Measurements from ENCODE around the gene COPS7B. TPM values are rescaled to one million over a fixed set of nuclear protein-coding genes. Genes with fewer than 3 reads are reported as not detected.
A peak's percentile ranks its signal among the peaks of the same experiment; 100 is the strongest.

The COPS7B gene
- total and polyA plus RNA-seq, 10 of the 15 experiments (the other 5 are each of a cell fraction or from before 2014, with no cell fraction given), result 6.3 to 58.8 (median 40.4) TPM

DNA sequence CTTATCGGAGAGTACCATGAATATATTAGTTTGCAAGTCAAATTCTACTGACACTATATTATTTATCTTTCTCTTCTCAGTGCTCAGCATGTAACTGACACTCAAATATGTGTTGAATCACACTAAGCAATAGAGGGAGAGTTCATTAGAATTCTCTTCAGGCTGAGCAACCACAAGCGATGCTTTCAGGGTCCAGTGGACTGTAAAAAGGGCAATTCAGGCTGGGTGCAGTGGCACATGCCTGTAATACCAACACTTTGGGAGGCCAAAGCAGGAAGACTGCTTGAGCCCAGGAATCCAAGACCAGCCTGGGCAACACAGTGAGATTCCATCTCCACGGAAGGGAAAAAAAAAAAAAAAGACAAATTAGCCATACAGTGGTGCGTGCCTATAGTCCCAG, 21.5 kb upstream of the COPS7B start (continued):
- TF ChIP-seq MYB (IDR thresholded peaks at IDR 0.05; ENCODE audit: borderline replicate concordance, low read depth, low read length), result no peak

GRCh38 chr2:231765496-231765929, 20.7 kb upstream of the COPS7B start:
- Histone ChIP-seq H3K79me2 (ENCODE audit: control insufficient read depth, insufficient read depth, low read length) (no peaks in the 10 kb centered on the region), H3K9me3 (replicated peaks; ENCODE audit: control insufficient read depth, insufficient read depth, low read length) (no peaks in the 10 kb centered on the region), H4K20me1 (ENCODE audit: control insufficient read depth, insufficient read depth) (no peaks in the 10 kb centered on the region), H3K27ac (ENCODE audit: control insufficient read depth, insufficient read depth) (no peak overlapping the region), H3K36me3 (ENCODE audit: control insufficient read depth in 2 of 2, insufficient read depth in 2 of 2, low read length in 1 of 2) (no peaks in the 10 kb centered on the region; a peak in 1 of 4 replicates), H2AFZ (ENCODE audit: control insufficient read depth, low read depth, low read length) (no peak overlapping the region), H3K9ac (ENCODE audit: control insufficient read depth, insufficient read depth, low read length) (no peak overlapping the region), H3K4me2 (ENCODE audit: control insufficient read depth, insufficient read depth) (no peak overlapping the region), H3K4me1 (ENCODE audit: control insufficient read depth, insufficient read depth, low read length) (peaks cover 28% of the 10 kb centered on the region), H3K4me3 (no peak overlapping the region), H3K27me3 (replicated peaks in 1 of 2; ENCODE audit: control insufficient read depth in 2 of 2, insufficient read depth in 2 of 2, low read length in 1 of 2) (no peaks in the 10 kb centered on the region)
- ChIA-PET POLR2A (no interaction called here), RAD21 (ENCODE audit: unreplicated experiment) (interaction anchor here (1.4 kb wide), 1 partner anchor 45 kb away, joined by 4 read pairs; no protein-coding TSS in a partner anchor), SMC1A (ENCODE audit: uncharacterized antibody, unreplicated experiment) (interaction anchor here (1.0 to 1.4 kb wide), 3 partner anchors 9 to 16 kb away, joined by 3 to 5 read pairs (median 4); partner anchors contain the start of gene PDE6D), CTCF (interaction anchor here (0.7 to 1.8 kb wide), 3 partner anchors 9 to 44 kb away, joined by 3 to 6 read pairs (median 4); no protein-coding TSS in a partner anchor)
- intact Hi-C loops (cut with micrococcal nuclease; ENCODE audit: unreplicated experiment) (no loop called here), in situ Hi-C loops (cut with MboI) (no loop called here)
- BruUV-seq (replicated peaks), result no TSS peak
- DNase-seq (ENCODE audit: low read depth, low spot score) (peak; percentile 28), FAIRE-seq (no peak), ATAC-seq (peak; percentile 62)
- TF ChIP-seq ATF7 (IDR thresholded peaks at IDR 0.05; ENCODE audit: low read depth) (peak; percentile 26; the same call in 1 of the 2 replicates), MTA2 (IDR thresholded peaks at IDR 0.05; ENCODE audit: low read depth) (peak; percentile 34; the same call in 1 of the 2 replicates), TBL1XR1 (IDR thresholded peaks at IDR 0.05; ENCODE audit: low read depth, low read length) (no peak), CBX5 (IDR thresholded peaks at IDR 0.05; ENCODE audit: low read depth) (no peak), IKZF2 (IDR thresholded peaks at IDR 0.05) (peak; percentile 48 to 51), RUNX3 (IDR thresholded peaks at IDR 0.05; ENCODE audit: low read length) (peak; percentile 25; the same call in 1 of the 2 replicates)
- TF ChIP-seq, protein P1, sequence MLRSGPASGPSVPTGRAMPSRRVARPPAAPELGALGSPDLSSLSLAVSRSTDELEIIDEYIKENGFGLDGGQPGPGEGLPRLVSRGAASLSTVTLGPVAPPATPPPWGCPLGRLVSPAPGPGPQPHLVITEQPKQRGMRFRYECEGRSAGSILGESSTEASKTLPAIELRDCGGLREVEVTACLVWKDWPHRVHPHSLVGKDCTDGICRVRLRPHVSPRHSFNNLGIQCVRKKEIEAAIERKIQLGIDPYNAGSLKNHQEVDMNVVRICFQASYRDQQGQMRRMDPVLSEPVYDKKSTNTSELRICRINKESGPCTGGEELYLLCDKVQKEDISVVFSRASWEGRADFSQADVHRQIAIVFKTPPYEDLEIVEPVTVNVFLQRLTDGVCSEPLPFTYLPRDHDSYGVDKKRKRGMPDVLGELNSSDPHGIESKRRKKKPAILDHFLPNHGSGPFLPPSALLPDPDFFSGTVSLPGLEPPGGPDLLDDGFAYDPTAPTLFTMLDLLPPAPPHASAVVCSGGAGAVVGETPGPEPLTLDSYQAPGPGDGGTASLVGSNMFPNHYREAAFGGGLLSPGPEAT (IDR thresholded peaks at IDR 0.05; ENCODE audit: low read depth), result peak; percentile 40; the same call in 1 of the 2 replicates
- TF ChIP-seq, protein P2, sequence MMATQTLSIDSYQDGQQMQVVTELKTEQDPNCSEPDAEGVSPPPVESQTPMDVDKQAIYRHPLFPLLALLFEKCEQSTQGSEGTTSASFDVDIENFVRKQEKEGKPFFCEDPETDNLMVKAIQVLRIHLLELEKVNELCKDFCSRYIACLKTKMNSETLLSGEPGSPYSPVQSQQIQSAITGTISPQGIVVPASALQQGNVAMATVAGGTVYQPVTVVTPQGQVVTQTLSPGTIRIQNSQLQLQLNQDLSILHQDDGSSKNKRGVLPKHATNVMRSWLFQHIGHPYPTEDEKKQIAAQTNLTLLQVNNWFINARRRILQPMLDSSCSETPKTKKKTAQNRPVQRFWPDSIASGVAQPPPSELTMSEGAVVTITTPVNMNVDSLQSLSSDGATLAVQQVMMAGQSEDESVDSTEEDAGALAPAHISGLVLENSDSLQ (IDR thresholded peaks at IDR 0.05), result peak; percentile 71

Data from GM12878 (cell line).